Measurements from ENCODE around the gene CDH20.

DNA sequence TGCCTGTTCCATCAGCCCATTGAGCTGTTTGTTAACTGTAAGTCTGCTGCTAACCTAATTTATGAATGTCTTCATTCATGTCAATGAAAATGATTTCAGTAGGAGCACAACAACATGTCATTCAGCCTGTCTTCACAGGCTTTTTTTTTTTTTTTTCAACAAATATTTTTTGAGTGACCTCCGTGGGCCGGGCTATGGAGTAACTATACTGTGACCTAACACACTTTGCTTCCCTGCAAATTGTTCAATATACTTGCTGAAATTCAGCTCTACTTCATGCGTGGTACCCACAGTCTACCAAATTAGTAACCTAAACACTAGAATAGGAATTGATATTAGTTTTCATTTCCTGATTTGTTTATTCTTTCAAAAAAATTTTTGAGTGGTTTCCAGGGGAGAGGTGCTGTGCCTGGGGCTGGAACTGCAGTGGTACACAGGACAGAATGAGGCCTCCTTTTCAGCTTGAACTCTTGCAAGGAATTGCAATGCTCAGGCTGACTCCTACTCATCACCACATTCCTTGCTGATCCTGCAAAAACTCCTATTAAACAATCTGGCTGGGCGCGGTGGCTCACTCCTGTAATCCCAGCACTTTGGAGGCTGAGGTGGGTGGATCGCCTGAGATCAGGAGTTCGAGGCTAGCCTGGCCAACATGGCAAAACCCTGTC is 87.1 kb downstream of the CDH20 start:
- TF ChIP-seq CTCF (IDR thresholded peaks at IDR 0.05; ENCODE audit: low read depth, low read length) (no peak), MAX (IDR thresholded peaks at IDR 0.05; ENCODE audit: low read depth, low read length) (no peak), POLR2A (IDR thresholded peaks at IDR 0.05; ENCODE audit: extremely low read depth, insufficient read length) (no peak), MYC (IDR thresholded peaks at IDR 0.05; ENCODE audit: low read depth, low read length) (no peak)
